Nephron (organoid): ENCODE data around the gene GGT5.

Source experiments
- H3K27ac Mint-ChIP-seq, 3 experiments: 2 replicates each; pipeline ENCODE4 v1.8.0; 2020; ENCODE audit warnings: mixed read lengths in 3 of 3, mild to moderate bottlenecking in 2 of 3, moderate library complexity in 1 of 3
- H3K27me3 Mint-ChIP-seq: 2 replicates; pipeline ENCODE4 v1.8.0; 2021; ENCODE audit warnings: low read depth, mild to moderate bottlenecking, moderate library complexity, mixed read lengths
- H3K36me3 Mint-ChIP-seq: 2 replicates; pipeline ENCODE4 v1.8.0; 2020; ENCODE audit warnings: low read depth, mixed read lengths
- H3K4me1 Mint-ChIP-seq: 2 replicates; pipeline ENCODE4 v1.8.0; 2020; ENCODE audit warnings: mixed read lengths
- H3K4me3 Mint-ChIP-seq, 3 experiments: 2 replicates each; pipeline ENCODE4 v1.8.0; 2020; ENCODE audit warnings: mild to moderate bottlenecking in 3 of 3, mixed read lengths in 3 of 3, moderate library complexity in 2 of 3
- H3K9me3 Mint-ChIP-seq: 2 replicates; pipeline ENCODE4 v1.8.0; 2020; ENCODE audit warnings: mixed read lengths
- TF ChIP-seq, protein P1 (sequence below), 3 experiments: fragments of 200-600 bp; sonication (generic); IDR thresholded peaks; one replicate each; pipeline ENCODE4 v1.5.0; 2021; ENCODE audit warnings: antibody characterized with exemption in 3 of 3; ENCODE audit not compliant: unreplicated experiment in 3 of 3

GGT5 gene

DNA sequence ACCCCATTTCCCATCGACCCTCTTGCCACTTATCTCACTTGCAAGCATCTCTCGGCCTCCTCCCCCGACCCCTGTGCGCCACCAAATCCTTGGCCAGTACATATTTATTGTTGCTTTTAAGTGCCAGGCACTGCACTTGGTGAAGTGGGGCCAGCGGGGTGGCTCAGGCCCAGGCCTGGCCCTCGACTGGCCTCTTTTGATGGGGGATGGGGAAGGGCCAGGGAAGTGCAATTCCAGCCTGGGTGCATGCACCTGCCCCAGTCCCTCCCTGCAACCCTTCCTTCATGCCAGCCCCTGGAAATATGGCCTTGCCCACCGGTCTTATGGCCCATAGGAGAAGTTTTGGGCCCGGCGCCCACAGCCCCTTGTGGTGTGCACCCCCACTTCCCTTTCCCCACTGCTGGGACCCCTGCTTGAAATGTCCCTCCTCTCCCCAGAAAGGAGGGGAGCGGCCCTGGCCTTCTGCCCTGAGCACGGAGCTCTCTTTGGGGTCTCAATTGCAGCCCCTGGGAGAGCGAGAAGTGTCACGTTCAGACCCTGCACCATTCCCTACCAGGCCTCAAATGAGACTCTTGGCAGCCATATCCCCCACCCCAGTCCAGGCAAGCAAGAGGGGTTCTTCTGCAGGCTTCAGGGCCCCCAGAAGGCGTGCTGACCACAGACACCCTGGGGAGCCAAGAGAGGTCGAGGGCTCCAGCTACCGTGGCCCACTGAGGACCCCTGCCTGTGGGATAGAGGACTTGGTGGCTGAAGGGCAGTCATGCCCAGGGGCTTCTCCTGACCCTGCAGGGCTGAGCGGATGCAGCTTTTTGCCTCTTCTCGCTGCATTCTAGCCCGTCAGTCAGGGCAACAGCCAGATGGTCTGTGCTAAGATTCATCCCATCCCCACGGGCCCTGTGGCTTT lies 62.6 kb downstream of the GGT5 start:
- Mint-ChIP-seq H3K36me3 (no peaks in the 10 kb centered on the region), H3K4me1 (no peaks in the 10 kb centered on the region), H3K4me3 (no peak overlapping the region), H3K27ac (no peak overlapping the region), H3K9me3 (no peaks in the 10 kb centered on the region), H3K27me3 (no peaks in the 10 kb centered on the region)
- TF ChIP-seq, protein P1, sequence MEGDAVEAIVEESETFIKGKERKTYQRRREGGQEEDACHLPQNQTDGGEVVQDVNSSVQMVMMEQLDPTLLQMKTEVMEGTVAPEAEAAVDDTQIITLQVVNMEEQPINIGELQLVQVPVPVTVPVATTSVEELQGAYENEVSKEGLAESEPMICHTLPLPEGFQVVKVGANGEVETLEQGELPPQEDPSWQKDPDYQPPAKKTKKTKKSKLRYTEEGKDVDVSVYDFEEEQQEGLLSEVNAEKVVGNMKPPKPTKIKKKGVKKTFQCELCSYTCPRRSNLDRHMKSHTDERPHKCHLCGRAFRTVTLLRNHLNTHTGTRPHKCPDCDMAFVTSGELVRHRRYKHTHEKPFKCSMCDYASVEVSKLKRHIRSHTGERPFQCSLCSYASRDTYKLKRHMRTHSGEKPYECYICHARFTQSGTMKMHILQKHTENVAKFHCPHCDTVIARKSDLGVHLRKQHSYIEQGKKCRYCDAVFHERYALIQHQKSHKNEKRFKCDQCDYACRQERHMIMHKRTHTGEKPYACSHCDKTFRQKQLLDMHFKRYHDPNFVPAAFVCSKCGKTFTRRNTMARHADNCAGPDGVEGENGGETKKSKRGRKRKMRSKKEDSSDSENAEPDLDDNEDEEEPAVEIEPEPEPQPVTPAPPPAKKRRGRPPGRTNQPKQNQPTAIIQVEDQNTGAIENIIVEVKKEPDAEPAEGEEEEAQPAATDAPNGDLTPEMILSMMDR (IDR thresholded peaks at IDR 0.05; ENCODE audit: unreplicated experiment in 3 of 3) = peak in 1 of 3 experiments; percentile 16

DNA sequence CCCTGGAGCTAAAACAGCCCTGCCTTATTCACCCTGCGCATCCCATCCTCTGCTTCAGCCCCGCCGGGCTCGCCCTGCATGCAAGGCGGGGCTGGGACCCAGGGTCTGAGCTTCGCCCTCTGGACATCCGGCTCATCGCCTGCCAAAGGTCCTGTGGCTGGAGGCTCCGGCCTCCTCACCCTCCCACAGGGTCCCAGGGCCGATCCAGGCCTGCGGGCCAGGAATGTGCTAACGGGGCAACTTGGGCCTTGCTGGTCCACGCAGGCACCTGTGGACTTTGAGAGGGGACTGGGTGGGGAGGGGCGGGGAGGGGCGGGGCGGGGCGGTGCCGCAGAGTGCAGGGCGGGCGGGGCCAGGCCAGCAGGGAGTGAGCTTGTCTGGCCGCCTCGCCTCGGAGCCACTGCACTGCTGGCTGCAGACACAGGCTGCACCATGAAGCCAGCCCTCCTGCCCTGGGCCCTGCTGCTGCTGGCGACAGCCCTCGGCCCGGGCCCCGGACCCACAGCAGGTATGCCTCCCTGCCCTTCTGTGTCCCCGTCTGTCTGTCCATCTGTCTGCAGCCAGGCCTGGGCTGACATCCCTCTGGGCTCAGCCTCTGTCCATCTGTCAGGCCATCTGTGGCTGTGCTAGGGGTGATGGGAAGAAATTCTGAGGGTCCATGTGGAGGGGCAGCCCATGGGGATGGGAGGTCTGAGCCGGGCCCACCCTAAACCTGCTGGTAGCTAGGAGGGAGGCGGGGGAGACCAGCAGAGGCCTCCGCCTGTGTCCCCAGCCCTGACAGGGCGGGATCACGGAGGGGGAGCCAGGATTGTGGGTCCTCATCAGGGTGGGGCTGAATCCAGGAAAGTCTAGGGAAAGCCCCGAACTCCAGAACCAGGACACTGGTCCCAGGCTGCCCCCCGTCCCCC lies 63.5 kb downstream of the GGT5 start, which contains the start of gene SUSD2:
TSS of gene SUSD2 (plus strand) at position 400 of the 908 bp plus-strand sequence. CDS start at position 433, 33 bp downstream.
- Mint-ChIP-seq H3K9me3 (no peaks in the 10 kb centered on the region), H3K27me3 (no peaks in the 10 kb centered on the region), H3K4me1 (no peaks in the 10 kb centered on the region), H3K4me3 (no peak within 1 kb of the TSS), H3K36me3 (no peaks in the 10 kb centered on the region), H3K27ac (no peak within 1 kb of the TSS)
- TF ChIP-seq, protein P1 (IDR thresholded peaks at IDR 0.05; ENCODE audit: unreplicated experiment in 3 of 3) = no peak

DNA sequence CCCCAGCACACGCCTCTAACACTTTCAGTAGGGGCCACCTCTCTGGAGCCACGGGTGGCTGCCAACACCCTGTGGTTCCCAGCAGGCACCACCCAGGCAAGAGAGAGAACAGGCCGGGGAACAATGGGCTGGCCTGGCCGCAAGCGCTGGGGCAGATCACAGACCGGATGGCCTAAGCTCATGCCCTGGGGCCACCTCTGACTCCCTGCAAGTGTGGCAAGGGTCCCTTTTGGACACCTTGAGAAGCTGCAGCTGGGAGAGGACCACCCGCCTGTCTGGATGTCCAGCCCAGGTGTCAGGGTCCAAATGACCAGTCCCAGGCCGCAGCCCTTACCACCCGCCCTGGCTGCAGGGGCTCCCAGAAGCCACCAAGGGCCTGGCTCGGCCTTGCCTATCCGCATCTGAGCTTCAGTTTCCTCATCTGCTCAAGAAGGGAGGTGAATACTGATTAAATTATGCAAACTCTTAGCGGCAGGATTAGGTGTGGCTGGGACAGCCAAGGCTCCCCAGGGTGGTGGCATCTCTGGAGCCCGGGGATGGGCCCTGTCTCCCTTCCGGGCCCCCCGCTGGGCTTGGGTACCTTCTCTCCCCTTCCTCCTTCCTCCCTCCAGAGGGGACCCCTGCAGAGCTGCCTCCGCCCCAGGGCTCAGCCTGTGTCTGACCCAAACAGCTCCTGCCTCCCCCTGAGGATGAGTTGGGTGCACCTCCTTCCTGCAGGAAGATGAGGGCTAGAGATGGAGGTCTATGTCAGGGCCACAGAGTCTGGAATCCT lies 64.4 kb downstream of the GGT5 start:
- Mint-ChIP-seq H3K4me3 (no peak overlapping the region), H3K36me3 (no peaks in the 10 kb centered on the region), H3K27me3 (no peaks in the 10 kb centered on the region), H3K4me1 (no peaks in the 10 kb centered on the region), H3K27ac (no peak overlapping the region), H3K9me3 (no peaks in the 10 kb centered on the region)
- TF ChIP-seq, protein P1 (IDR thresholded peaks at IDR 0.05; ENCODE audit: unreplicated experiment in 3 of 3) = no peak

DNA sequence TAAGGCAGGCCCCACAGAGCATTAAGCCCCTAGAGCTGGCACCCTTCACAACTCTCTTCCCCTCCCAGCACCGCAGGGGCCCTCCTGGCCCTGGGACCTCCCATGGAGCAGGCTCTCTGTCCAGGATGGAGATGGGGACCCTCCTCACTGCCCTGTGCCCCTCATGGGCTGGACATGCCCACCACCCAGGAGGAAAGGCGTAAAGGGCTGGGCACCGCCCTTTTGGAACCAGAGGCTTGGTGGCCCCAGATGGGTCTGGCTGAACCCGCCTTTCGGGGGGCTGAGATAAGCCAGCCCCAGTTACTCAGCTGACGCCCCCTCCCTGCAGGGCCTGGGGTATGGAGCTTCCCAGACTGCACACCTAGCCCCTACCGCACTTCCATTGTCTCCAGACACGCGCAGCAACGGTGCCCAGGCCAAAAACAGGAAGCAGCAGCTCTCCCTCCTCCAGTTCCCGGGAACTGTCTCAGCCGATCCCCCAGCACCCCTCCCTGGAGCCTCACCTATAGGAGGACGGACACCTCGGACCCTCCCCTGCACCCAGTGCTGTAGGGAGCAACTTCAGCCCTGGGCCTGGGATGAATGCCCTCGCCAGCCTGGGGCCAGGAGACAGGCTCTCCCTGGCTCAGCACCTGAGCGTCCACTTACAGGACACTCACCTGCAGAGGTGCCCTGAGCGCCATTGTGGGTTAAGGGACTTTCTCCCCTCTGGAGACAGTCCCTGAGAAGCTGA lies 65.2 kb downstream of the GGT5 start:
- no peaks in the 10 kb centered on the region for H3K9me3 Mint-ChIP-seq
- no peaks in the 10 kb centered on the region for H3K4me1 Mint-ChIP-seq
- no peak overlapping the region for H3K27ac Mint-ChIP-seq
- TF ChIP-seq, protein P1 (IDR thresholded peaks at IDR 0.05; ENCODE audit: unreplicated experiment in 3 of 3) = no peak
- no peaks in the 10 kb centered on the region for H3K27me3 Mint-ChIP-seq
- no peak overlapping the region for H3K4me3 Mint-ChIP-seq
- H3K36me3 Mint-ChIP-seq = no peaks in the 10 kb centered on the region
